ENCODE results near the gene MINDY2. TPM values are rescaled to one million over a fixed set of nuclear protein-coding genes. Genes with fewer than 3 reads are reported as not detected.
"Not testable (repeated sequence)": the region's sequence is repeated elsewhere in the genome, so short reads cannot be mapped to it uniquely, and the experiment has no call there.

MINDY2 gene
- total RNA-seq, 4 donors from 2014 or later = 7.4 to 12.7 (median 10.4) TPM

DNA sequence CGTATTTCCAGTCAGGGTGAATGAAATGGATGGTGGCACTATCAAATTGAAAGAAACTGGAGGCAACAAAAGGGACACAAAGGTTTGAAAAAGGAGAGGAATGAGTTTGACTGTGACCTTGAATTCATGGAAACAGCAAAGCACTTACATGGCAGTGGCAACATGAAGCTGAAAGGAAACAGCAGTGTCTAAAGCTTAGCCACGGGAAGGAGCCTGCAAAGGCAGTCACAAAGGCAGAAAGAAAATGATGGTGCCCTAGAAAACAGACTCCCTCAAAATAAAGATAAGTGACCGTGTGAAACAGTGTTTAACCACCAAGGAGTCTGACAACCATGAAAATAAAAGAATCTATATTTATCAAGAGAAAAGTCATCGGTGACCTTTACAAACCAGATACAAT, 111.1 kb downstream of the MINDY2 start:
- Histone ChIP-seq H3K27me3 (no peaks in the 10 kb centered on the region), H3K27ac (no peak overlapping the region), H3K36me3 (peaks cover 0 to 97% (median 0%) of the 10 kb centered on the region in 3 donors), H3K4me1 (no peaks in the 10 kb centered on the region), H3K9me3 (no peaks in the 10 kb centered on the region), H3K4me3 (no peak overlapping the region)
- TF ChIP-seq POLR2A (IDR thresholded peaks at IDR 0.05) = no peak
- TF ChIP-seq, protein P1, sequence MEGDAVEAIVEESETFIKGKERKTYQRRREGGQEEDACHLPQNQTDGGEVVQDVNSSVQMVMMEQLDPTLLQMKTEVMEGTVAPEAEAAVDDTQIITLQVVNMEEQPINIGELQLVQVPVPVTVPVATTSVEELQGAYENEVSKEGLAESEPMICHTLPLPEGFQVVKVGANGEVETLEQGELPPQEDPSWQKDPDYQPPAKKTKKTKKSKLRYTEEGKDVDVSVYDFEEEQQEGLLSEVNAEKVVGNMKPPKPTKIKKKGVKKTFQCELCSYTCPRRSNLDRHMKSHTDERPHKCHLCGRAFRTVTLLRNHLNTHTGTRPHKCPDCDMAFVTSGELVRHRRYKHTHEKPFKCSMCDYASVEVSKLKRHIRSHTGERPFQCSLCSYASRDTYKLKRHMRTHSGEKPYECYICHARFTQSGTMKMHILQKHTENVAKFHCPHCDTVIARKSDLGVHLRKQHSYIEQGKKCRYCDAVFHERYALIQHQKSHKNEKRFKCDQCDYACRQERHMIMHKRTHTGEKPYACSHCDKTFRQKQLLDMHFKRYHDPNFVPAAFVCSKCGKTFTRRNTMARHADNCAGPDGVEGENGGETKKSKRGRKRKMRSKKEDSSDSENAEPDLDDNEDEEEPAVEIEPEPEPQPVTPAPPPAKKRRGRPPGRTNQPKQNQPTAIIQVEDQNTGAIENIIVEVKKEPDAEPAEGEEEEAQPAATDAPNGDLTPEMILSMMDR (IDR thresholded peaks at IDR 0.05) = no peak
- DNase-seq = no peak

DNA sequence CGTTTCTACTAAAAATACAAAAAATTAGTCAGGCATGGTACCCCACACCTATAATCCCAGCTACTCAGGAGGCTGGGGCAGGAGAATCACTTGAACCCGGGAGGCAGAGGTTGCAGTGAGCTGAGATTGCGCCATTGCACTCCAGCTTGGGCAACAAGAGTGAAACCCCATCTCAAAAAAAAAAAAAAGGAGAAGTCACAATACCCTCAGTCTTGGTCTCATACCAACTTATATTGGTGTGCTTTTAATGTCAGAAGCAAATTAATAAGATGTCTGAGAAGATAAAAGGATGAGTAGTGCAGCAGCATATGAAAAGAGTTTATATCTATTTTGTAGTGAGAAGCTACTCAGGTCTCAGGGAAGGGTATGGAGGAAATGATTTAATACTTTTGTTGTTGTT, 112.8 kb downstream of the MINDY2 start:
- not testable (repeated sequence) for H3K4me3 ChIP-seq, DNase-seq, H3K9me3 ChIP-seq, H3K4me1 ChIP-seq, H3K27me3 ChIP-seq, H3K27ac ChIP-seq
- peaks cover 0 to 100% (median 0%) of the 10 kb centered on the region in 3 donors for H3K36me3 ChIP-seq

DNA sequence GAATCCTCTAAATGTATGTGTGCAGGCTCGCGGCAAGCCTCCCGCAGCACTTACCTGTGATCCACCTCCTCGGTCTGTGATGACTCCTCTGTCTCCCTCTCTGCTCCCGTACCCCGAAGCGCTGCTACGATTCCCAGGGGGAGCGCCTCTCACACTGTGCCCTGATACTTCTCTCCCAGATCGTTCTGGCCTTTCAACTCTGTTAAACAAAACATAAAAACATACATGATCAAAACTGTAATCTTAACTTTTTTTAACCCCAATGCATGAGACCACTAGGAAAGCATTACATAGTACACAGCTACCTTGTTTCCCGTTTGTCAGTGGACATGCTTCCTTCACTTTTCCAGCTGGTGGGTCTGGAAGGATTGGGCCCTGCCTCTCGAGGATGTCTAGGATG, 115.8 kb downstream of the MINDY2 start:
- H3K4me1 ChIP-seq = no peaks in the 10 kb centered on the region
- no peaks in the 10 kb centered on the region for H3K9me3 ChIP-seq
- peaks cover 0 to 99% (median 5%) of the 10 kb centered on the region in 3 donors for H3K36me3 ChIP-seq
- no peak overlapping the region for H3K27ac ChIP-seq
- DNase-seq = no peak
- H3K4me3 ChIP-seq = no peak overlapping the region
- no peaks in the 10 kb centered on the region for H3K27me3 ChIP-seq
- no peak for TF ChIP-seq POLR2A (IDR thresholded peaks at IDR 0.05)
- TF ChIP-seq, protein P1 (IDR thresholded peaks at IDR 0.05) = no peak

DNA sequence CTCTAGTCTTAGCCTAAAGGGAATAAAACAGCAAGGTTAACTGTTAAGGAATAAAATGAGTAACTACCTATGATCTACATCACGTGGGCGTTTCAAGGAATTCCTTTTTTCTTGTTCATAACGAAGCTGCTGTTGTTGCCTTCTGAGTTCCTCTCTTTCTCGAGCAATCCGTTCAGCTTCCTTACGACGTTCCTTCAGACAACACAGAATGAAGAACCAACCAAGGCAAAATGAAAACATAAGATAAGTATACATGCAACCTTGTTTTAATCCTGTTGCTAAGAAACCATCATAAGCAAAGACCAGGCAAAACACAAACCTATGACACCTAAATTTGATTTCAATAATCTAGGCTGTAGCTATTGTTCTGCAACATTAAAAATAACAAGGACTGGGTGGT, 118.3 kb downstream of the MINDY2 start:
- Histone ChIP-seq H3K4me1 (no peaks in the 10 kb centered on the region), H3K36me3 (peaks cover 0 to 99% (median 5%) of the 10 kb centered on the region in 3 donors), H3K27ac (no peak overlapping the region), H3K9me3 (no peaks in the 10 kb centered on the region), H3K4me3 (no peak overlapping the region), H3K27me3 (no peaks in the 10 kb centered on the region)
- DNase-seq = no peak
- no peak for TF ChIP-seq POLR2A (IDR thresholded peaks at IDR 0.05)
- TF ChIP-seq, protein P1 (IDR thresholded peaks at IDR 0.05) = no peak

DNA sequence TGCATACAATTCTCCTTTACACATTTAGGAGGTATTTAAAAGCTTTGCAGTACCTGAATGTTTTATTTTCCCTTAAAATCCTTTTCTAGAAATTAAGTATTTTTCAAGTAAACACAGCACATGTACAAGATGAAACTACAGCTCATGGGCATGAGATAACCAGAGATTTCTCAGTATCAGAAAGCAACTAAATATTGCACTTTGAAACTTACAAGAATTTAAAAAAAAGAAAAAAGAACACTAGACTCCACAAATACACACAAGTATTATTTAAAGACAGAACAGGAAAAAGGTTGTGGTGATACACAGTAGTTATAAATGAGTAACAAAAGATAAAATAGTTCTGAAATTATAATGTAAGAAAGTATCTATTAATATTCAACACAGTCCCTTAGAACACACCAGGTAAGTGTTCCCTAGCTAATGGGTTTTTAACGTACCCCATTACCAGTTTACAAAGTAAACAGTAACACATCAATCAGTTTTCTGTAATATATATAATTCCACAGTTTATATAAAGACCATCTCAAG, 127.1 kb downstream of the MINDY2 start:
- Histone ChIP-seq H3K27ac (no peak overlapping the region), H3K4me1 (no peaks in the 10 kb centered on the region), H3K36me3 (peaks cover 0 to 77% (median 4%) of the 10 kb centered on the region in 3 donors), H3K4me3 (no peak overlapping the region), H3K9me3 (no peaks in the 10 kb centered on the region), H3K27me3 (no peaks in the 10 kb centered on the region)
- DNase-seq = no peak
- no peak for TF ChIP-seq POLR2A (IDR thresholded peaks at IDR 0.05)
- TF ChIP-seq, protein P1 (IDR thresholded peaks at IDR 0.05) = no peak

DNA sequence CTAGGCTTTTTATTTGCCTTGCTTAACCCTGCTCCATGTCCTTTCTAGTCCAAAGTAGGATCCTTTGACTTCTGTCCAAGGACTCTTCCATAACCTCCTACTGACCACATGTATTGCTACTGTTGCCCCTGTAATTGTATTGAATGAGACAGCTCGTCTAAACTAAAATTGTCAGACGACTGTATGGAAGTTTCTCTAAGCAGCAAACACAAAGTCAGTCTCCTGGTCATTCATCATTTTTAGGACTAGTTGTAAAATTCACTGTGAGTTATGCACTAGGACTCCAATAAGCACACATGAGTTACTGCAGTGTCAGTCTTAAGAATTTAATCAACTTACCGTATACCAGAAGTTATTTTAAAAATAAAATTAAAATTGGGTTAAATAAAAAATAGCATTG, 129.5 kb downstream of the MINDY2 start:
- no peaks in the 10 kb centered on the region for H3K4me1 ChIP-seq
- peaks cover 0 to 63% (median 4%) of the 10 kb centered on the region in 3 donors for H3K36me3 ChIP-seq
- H3K4me3 ChIP-seq = no peak overlapping the region
- TF ChIP-seq, protein P1 (IDR thresholded peaks at IDR 0.05) = no peak
- TF ChIP-seq POLR2A (IDR thresholded peaks at IDR 0.05) = no peak
- no peaks in the 10 kb centered on the region for H3K9me3 ChIP-seq
- H3K27ac ChIP-seq = no peak overlapping the region
- no peak for DNase-seq
- no peaks in the 10 kb centered on the region for H3K27me3 ChIP-seq
